AG10803 (cell line): Measurements from ENCODE around the gene CCDC154.

ENCODE experiments used
- DNase-seq: peaks from one replicate; pipeline ENCODE4 v3.0.0; 2010; ENCODE audit warnings: low read depth
- H3K4me3 ChIP-seq: 2 replicates; pipeline ENCODE4 v1.5.1; 2011; ENCODE audit warnings: mild to moderate bottlenecking, low read length, control low read depth
- TF ChIP-seq, protein P1 (sequence below): conservative IDR thresholded peaks from 2 replicates; pipeline ENCODE4 v1.5.1; 2011; ENCODE audit warnings: mild to moderate bottlenecking, low read length, control low read depth, inconsistent platforms

CCDC154 gene

DNA sequence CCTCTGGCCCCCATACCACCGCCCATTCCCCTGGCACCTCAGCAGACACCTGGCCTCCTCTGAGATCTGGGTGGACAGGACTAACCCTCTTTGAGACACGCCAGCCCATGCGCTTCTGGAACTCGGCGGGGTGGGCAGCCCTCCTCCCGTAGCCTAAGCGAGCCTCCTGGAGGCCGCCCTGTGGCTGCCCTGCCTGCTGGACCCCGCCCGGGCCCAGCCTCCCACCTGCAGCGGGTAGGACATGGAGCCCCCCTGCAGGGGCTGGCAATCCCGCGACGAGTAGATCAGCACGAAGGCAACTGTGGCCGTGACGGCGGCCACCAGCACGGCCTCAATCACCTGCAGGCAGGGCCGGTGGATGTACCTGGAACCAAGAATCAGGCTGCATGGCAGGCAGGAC is 8.2 kb upstream of the CCDC154 start:
- TF ChIP-seq, protein P1, sequence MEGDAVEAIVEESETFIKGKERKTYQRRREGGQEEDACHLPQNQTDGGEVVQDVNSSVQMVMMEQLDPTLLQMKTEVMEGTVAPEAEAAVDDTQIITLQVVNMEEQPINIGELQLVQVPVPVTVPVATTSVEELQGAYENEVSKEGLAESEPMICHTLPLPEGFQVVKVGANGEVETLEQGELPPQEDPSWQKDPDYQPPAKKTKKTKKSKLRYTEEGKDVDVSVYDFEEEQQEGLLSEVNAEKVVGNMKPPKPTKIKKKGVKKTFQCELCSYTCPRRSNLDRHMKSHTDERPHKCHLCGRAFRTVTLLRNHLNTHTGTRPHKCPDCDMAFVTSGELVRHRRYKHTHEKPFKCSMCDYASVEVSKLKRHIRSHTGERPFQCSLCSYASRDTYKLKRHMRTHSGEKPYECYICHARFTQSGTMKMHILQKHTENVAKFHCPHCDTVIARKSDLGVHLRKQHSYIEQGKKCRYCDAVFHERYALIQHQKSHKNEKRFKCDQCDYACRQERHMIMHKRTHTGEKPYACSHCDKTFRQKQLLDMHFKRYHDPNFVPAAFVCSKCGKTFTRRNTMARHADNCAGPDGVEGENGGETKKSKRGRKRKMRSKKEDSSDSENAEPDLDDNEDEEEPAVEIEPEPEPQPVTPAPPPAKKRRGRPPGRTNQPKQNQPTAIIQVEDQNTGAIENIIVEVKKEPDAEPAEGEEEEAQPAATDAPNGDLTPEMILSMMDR: no peak

DNA sequence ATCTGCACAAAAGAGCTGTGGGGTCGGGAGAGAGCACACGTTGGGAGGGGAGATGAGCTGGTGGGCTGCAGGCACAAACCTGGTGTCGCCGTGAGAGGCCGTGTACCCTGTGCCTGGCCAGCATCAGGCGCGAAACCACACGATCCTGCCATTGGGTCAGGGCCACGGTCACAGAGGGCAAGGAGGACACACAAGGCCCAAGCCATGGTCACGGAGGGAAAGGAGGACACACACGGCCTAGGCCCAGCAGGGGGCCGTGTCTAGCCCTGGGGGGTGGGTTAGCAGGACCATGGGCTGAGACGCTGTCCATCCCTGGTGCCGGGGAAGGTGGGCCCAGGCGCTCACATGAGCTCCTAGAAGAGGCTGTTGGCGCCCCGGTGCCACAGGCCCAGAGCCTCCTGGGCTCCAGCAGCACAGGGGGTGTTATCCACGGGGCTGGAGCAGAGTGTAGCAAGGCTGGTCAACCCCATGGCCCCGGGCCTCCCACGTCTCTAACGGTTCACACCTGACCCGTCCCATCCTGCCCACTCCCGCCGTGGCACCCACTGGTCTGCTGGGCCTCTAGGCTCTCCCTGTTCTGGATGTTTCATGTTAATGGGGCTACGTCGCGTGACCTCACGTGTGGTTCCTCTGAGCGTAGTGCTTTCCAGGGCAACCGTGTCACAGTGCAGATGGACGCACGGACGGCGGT is 7.5 kb upstream of the CCDC154 start:
- H3K4me3 ChIP-seq: no peak overlapping the region
- TF ChIP-seq, protein P1: no peak
- DNase-seq: no peak

More for the DNA sequence above, 8.2 kb upstream of the CCDC154 start:
- no peak for DNase-seq
- H3K4me3 ChIP-seq: no peak overlapping the region

DNA sequence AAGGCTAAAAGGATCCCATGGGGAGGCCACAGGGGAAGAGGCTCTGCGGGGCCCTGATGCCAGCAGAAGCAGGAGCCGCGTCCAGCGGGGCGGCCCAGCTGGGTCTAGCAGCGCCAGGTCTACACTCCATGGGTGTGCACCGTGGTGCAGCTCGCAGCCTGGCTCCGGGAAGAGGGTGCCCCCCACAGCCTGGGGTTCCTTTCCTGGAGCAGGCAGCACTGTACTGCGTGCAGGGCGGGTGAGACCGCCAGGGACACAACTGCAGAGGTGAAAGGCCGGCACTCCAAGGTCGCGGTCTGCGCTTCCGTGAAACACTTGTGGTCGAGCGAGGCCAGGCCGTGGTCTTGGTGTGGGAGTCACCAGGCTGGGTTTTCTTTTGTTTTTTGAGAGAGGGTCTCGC is 6.5 kb upstream of the CCDC154 start:
- no peak for DNase-seq
- TF ChIP-seq, protein P1: no peak

DNA sequence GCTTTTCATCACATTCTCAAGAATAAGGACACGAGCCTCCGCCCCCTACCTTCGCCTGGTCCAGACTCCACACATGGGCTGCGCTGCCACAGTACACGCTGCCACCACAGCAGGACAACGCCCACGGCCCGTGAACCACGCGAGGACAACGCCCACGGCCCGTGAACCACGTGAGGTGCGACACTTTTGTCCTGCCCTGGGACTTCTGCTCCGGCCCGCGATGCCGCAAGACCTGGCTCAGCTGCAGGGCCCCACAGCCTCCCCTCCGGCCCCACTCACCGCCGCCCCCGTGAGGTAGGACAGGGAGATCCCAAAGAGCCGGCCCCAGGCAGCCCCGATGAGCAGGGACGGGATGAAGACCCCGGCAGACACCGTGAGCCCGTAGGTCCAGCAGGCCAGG is 5.9 kb upstream of the CCDC154 start:
- no peak overlapping the region for H3K4me3 ChIP-seq
- TF ChIP-seq, protein P1: no peak
- DNase-seq: no peak

More for the DNA sequence above, 6.5 kb upstream of the CCDC154 start:
- no peak overlapping the region for H3K4me3 ChIP-seq

DNA sequence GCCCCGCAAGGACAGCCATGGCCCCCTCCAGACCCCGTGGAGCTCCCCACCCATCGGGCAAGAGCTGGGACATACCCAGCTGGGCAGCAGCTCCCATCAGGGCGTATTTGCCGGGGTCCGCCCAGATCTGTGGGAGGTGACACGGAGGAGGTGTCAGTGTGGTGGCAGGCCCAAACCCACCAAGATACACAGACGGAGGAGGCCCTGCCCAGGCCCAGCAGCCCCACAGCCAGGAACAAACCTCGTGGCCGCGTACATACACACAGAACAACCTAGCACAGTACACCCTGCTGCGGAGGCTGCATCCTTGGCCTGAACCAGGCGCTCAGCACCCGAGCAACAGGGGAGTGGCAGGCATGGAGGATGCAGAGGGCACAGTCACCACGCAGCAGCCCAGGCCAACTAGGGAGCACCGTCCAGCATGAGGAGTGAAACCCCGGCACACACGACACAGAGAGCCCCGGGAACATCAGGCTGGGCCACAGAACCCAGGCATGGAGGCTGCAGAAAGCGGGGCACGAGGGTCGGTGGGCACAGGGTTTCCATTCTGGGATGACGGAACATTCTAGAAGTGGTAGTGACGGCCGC is 4.9 kb upstream of the CCDC154 start:
- no peak for DNase-seq
- H3K4me3 ChIP-seq: no peak overlapping the region
- TF ChIP-seq, protein P1: no peak

DNA sequence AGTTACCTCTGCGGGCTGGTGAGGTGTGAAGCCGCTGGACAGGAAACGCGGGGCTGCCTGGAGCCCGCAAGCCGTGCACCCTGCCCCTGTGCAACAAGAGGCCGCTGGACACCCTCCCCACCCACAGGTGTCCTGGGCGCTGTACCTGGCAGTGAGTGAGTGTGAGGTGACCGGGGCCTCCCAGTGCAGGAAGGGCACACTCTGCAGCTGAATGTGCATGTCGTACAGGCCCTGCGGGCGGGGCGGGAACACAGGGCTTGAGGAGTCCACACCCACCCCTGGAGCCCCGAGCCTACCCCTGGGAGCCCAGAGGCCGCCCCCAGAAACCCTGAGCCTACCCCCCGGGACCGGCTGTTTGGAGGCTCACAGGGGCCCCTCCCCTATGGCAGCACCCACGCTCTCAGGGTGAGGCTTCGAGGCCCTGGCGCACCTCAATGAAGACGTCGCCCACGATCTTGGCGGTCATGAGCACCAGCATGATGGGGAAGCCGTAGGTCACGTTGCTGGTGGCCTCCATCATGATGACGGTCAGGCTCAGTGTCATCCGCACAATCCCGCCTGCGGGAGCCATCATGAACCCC is 4.3 kb upstream of the CCDC154 start:
- no peak for DNase-seq
- H3K4me3 ChIP-seq: no peak overlapping the region
- TF ChIP-seq, protein P1: no peak

DNA sequence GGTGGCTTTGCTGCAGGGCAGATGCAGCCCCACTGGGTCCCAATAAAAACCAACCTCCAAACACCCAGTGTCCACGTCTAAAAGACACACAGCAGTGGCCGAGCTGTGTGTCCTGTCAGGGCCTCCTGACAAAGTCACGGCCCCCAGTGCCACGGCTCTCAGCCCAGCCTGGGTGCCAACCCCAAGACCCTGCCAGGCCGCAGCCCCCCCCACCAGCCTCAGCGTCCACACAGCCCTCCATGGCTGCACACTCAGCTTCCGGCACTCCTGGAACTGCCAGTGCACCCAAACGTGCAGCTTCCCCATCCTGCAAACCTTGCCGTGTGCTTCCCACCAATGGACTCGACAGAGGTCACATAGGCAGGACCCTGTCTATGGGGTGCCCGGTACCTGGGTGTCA is 3.6 kb upstream of the CCDC154 start:
- H3K4me3 ChIP-seq: no peak overlapping the region
- TF ChIP-seq, protein P1: no peak
- DNase-seq: no peak
